Putamen (tissue), 1 donor: ENCODE results near the gene ARHGEF4.

Source experiments
- DNase-seq: peaks from one replicate; pipeline ENCODE4 v3.0.0-alpha.2; 2016; ENCODE audit warnings: low spot score

Gene ARHGEF4

DNA sequence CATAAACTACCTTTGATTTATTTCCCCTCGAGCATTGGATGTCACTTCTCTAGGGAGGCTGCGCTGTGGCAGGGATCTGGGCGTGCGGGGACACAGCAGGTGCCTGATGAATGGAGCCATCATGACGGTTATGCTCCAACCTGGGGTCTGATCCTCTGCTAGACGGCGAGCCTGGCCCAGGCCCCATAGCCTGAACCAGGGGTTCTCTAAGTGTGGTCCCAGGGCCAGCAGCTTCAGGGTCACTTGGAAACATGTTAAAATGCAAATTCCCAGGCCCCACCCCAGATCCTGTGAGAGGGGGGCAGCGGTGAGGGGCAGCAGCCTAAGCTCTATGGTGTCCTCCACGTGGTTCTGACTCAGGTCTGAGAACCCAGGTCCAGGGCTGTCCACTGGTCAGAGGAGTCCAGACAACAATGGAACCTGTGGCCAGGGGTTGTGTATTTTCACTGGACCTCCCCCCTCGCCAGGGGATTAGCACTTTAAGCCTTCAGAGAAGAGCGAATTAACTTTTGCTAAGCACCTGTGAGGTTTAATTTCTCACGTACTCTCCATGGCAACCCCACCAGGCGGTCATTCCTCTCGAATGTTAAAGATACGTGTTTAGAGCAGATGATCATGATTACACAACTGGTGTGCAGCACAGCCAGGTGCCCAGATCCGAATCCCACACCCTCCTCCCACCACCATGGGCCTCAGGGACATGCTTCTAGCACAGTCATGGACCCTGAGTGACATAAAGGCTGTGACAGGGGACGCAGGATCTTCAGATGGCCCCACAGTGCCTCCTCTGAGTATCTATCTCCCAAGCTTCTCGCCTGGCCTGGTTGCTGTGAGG lies 1.6 kb upstream of the ARHGEF4 start:
- DNase-seq, result no peak

DNA sequence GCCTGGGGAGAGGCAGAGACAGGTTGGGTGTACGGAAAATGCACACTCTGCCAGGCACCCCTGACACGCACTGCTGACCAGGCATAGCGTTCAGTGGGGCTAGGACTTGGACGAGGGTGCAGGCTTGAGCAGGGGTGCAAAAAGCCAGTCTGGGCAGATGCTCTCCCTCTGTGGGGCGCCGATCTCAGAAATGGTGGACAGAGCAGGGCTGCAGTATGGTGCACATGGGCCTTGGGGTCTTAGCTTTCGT lies 1.0 kb upstream of the ARHGEF4 start:
- no peak for DNase-seq

- no peak for DNase-seq
Measured at GRCh38 chr2:130837175-130837810, 579 bp downstream of the ARHGEF4 start.

DNA sequence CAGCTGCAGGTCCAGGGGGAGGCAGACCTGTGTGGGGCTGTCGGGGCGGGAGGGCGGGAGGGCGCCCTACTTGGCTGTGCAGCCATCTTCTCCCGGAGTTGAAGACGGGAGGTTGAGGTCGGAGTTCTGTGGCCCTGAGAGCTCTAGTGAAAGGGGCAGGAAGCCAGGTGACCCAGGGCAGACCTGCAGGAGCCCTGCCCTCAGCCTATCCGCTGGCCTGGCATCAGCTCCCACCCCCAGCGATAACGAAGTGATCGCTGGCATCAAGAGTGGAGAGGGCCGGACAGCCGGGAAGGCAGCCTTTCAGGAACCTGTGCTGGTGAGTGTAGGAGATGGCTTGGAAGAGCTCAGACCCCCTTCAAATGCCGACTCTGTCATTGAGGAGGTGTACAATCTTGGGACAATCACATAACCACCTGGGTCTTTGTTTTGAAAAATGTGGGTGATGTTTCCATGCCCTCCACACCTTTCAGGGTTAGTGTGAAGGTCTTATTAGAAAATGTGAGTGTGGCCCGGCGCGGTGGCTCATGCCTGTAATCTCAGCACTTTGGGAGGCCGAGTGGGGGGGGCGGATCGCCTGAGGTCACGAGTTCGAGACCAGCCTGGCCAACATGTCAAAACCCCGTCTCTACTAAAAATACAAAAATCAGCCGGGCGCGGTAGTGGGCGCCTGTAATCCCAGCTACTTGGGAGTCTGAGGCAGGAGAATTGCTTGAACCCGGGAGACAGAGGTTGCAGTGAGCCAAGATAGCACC lies 1.3 kb downstream of the ARHGEF4 start:
- DNase-seq, result no peak

GRCh38 chr2:130839011-130839780 lies 2.5 kb downstream of the ARHGEF4 start:
- DNase-seq, result no peak

DNA sequence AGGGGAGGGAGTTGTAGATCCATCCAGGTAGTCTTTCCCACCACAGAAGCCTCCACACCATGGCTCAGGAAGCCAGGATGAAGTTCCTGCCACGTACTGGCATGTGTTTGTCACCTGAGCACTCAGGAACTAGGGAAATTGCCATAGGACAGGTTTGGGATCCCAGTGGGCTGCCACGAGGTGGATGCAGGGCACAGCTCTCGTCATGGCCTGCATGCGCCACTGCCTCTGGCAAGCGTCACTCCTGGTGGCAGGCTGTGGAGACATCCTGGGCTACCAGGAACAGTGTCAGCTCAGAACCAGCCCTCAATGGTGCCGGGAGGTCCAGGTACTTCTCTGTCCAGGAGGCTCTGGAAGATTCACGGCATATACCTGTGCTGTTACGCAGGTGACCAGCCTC lies 3.8 kb downstream of the ARHGEF4 start:
- DNase-seq, result no peak

GRCh38 chr2:130841741-130842365 lies 5.1 kb downstream of the ARHGEF4 start:
- DNase-seq, result no peak

DNA sequence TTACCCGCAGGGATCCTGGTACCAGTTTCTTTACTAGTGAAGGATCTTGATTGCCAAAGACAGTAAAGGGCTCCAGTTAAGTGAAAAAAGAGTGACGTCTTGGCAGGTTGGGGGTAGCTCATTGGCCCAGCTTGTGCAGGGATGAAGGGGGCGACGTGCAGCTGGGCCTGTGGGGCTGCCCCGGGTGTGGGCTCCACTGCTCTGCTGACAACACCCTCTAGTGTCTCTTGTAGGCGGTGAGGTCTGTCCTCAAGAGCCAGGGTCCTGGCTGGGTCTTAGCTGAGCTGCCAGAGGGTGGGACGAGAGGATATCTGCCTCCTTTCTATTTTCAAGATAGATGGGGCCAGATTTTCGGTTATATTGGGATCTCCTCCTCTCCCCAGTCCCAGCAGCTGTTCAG lies 6.1 kb downstream of the ARHGEF4 start:
- no peak for DNase-seq

DNA sequence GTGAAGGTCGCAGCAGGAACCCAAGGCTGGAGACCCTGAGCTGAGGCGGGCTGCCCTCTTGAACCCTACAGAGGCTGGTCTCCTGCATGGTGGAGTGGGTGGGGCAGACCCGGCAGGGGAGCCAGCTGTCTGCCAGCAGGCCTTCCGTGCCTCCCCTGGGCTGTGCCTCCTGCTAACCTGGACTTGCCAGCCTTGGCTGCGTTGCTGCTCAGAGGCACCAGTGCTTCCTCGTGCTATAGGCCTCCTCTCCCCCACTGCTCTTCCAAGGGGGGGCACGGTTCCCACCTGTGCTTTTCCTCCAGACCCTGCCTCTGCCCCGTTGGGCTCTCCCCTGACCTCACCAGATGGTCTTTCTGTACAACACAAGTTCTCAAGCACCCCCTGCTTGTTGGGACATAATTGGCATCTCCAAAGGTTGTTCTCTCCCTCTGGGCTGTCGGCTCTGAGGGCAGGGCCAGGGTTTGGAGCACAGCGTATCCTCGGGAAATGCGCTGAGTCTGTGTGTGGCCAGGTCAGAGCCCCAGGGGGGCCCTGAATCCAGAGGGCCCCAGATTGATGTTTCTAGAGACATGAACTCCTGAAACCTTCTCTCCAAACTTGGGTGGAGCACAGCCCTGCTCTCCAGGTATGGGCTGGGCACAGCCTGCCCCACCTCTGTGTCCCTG lies 6.7 kb downstream of the ARHGEF4 start:
- DNase-seq, result no peak

GRCh38 chr2:130844161-130844560 lies 7.4 kb downstream of the ARHGEF4 start:
- no peak for DNase-seq

- DNase-seq, result no peak
Measured at GRCh38 chr2:130845505-130846085, 8.9 kb downstream of the ARHGEF4 start.

- no peak for DNase-seq
Measured at GRCh38 chr2:130846233-130846632, 9.5 kb downstream of the ARHGEF4 start.

- no peak for DNase-seq
Measured at GRCh38 chr2:130846686-130847375, 10.1 kb downstream of the ARHGEF4 start.

DNA sequence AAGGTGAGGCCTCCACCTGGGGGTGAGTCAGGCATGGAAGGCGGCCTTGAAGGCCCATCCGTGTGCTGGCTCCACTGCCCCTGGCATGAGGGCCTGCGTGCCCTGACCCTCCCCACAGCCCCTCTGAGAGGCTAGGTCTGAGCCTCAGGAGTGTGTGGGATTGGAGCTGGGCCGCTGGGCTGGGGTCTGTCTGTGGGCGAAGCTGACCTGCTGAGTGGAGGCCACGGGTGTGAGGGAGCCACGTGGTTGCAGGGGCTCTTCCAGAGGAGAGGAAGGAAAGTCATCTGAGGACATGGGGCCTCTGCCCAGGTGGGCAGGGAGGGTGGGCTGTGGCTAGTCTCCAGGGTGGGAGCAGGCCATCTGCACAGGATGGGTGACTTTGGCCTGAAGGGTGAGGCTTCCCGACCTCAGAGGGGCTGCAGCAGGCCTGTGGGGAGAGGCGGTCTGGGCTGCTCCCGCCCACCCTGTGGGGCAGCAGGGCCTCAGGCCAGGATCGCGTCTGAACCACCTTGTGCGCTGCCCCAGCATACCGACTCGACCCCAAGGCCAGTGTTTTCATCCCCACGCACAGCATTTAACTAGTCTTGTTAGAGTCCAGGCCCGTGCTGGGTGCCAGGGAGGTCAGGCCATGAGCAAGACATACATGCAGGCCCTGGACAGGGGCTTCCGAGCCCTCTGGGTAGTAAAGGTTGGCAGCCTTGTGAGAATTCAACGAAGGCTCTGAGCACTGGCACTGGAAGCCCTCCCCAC lies 11.2 kb downstream of the ARHGEF4 start:
- DNase-seq, result no peak

- no peak for DNase-seq
Measured at GRCh38 chr2:130848526-130849210, 12.0 kb downstream of the ARHGEF4 start.

GRCh38 chr2:130849896-130850787 lies 13.4 kb downstream of the ARHGEF4 start:
- DNase-seq, result no peak

- DNase-seq, result no peak
Measured at GRCh38 chr2:130850788-130851623, 14.3 kb downstream of the ARHGEF4 start.
